PC-9 (cell line): ENCODE data around the gene ME3.

Experiments
- EZH2 ChIP-seq: fragments of 200-600 bp; sonication (generic); IDR thresholded peaks from 2 replicates; pipeline ENCODE4 v1.8.0; 2017; ENCODE audit warnings: antibody characterized with exemption, low read depth
- TF ChIP-seq, protein P1 (sequence below): fragments of 200-600 bp; sonication (generic); conservative IDR thresholded peaks from 2 replicates; pipeline ENCODE4 v1.6.1; 2017; ENCODE audit warnings: mixed run types, antibody characterized with exemption, mild to moderate bottlenecking, moderate library complexity

DNA sequence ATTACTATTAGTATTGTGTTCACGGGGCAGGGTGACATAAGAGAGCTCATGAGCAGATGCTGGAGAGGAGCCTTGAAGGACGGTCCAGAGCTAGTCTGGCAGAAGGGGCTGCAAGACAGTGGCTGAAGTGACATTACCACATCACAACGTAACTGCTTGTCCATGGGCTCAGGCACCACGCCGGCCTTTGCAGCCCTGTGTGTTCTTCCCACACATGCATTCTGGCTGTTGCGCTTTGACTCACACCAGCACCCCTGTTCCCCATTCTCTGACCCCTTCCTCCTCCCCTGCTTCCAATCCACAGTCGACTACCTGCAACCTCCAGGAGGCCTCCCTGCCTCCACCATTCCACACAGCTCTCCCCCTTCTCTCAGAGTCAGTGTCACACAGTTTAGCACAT is 103.3 kb downstream of the ME3 start:
- TF ChIP-seq, protein P1, sequence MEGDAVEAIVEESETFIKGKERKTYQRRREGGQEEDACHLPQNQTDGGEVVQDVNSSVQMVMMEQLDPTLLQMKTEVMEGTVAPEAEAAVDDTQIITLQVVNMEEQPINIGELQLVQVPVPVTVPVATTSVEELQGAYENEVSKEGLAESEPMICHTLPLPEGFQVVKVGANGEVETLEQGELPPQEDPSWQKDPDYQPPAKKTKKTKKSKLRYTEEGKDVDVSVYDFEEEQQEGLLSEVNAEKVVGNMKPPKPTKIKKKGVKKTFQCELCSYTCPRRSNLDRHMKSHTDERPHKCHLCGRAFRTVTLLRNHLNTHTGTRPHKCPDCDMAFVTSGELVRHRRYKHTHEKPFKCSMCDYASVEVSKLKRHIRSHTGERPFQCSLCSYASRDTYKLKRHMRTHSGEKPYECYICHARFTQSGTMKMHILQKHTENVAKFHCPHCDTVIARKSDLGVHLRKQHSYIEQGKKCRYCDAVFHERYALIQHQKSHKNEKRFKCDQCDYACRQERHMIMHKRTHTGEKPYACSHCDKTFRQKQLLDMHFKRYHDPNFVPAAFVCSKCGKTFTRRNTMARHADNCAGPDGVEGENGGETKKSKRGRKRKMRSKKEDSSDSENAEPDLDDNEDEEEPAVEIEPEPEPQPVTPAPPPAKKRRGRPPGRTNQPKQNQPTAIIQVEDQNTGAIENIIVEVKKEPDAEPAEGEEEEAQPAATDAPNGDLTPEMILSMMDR: no peak
- TF ChIP-seq EZH2: no peak
